ENCODE data around the gene C19orf44.

- TF ChIP-seq CTCF (conservative IDR thresholded peaks at IDR 0.05; ENCODE audit: low read depth, low read length) (no peak), MAFK (IDR thresholded peaks at IDR 0.05; ENCODE audit: low read depth, low read length) (no peak), POLR2A (IDR thresholded peaks at IDR 0.05; ENCODE audit: low read depth, low read length) (no peak), BHLHE40 (IDR thresholded peaks at IDR 0.05; ENCODE audit: low read depth, low read length) (no peak)
Measured at GRCh38 chr19:16460454-16460853, 35.7 kb upstream of the C19orf44 start.

Data from IMR-90 (cell line).